ENCODE results near the gene OR2H1. TPM values are rescaled to one million over a fixed set of nuclear protein-coding genes. Genes with fewer than 3 reads are reported as not detected.

OR2H1 gene
- total RNA-seq, 2 donors from 2014 or later = not detected

- Mint-ChIP-seq H3K36me3 (ENCODE audit: low read depth) (no peaks in the 10 kb centered on the region), H3K9me3 (no peaks in the 10 kb centered on the region), H3K4me1 (no peaks in the 10 kb centered on the region), H3K27me3 (ENCODE audit: insufficient read depth) (no peaks in the 10 kb centered on the region), H3K27ac (no peak overlapping the region), H3K4me3 (no peak overlapping the region)
- WGBS, 2 experiments (ENCODE audit: insufficient coverage in 1 of 2, insufficient read length in 1 of 2) = 60 to 92% methylated on average over 2 of the region's 2 CpGs
- Histone ChIP-seq H3K9ac (ENCODE audit: extremely low read depth, low read length, poor library complexity, severe bottlenecking) (no peak overlapping the region), H3K4me1 (ENCODE audit: control insufficient read depth, insufficient read depth, low read length) (no peaks in the 10 kb centered on the region), H3K27ac (ENCODE audit: low read depth, low read length) (no peak overlapping the region), H3K4me3 (ENCODE audit: low read length) (no peak overlapping the region), H3K9me3 (ENCODE audit: control insufficient read depth, low read length) (no peaks in the 10 kb centered on the region), H3K36me3 (ENCODE audit: control insufficient read depth, insufficient read depth, low read length) (no peaks in the 10 kb centered on the region), H3K27me3 (ENCODE audit: control insufficient read depth, insufficient read depth, low read length, poor library complexity, severe bottlenecking) (no peaks in the 10 kb centered on the region)
- no peak for TF ChIP-seq CTCF (conservative IDR thresholded peaks at IDR 0.05)
- DNase-seq = peak; percentile 32
These were observed 53.9 kb downstream of the OR2H1 start for GRCh38 chr6:29510746-29511300.

Other genes with a start within 250 kb of the OR2H1 start
- gene OR14J1, start 155.5 kb upstream of the OR2H1 start, total RNA-seq = not detected
- not detected for gene OR5V1, start 88.3 kb upstream of the OR2H1 start, total RNA-seq
- not detected for gene OR12D3, start 81.9 kb upstream of the OR2H1 start, total RNA-seq
- gene OR12D2, start 61.5 kb upstream of the OR2H1 start, total RNA-seq = not detected
- not detected for gene OR12D1, start 42.2 kb upstream of the OR2H1 start, total RNA-seq
- not detected for gene OR10C1, start 17.8 kb upstream of the OR2H1 start, total RNA-seq
- gene OR11A1, start 84 bp upstream of the OR2H1 start, total RNA-seq = not detected
- gene MAS1L, start 30.8 kb downstream of the OR2H1 start, total RNA-seq = not detected
- not detected for gene UBD, start 102.6 kb downstream of the OR2H1 start, total RNA-seq
- gene OR2H2, start 128.0 kb downstream of the OR2H1 start, total RNA-seq = not detected
- 10 to 100 TPM; 81.8 to 99.1 TPM for gene GABBR1, start 176.0 kb downstream of the OR2H1 start, total RNA-seq
- not detected for gene MOG, start 199.9 kb downstream of the OR2H1 start, total RNA-seq
- under 1 TPM; 0.24 to 0.59 TPM for gene ZFP57, start 224.0 kb downstream of the OR2H1 start, total RNA-seq